K562 (cell line): ENCODE results near the gene ZDHHC18. TPM values are rescaled to one million over a fixed set of nuclear protein-coding genes. Genes with fewer than 3 reads are reported as not detected.
A peak's percentile ranks its signal among the peaks of the same experiment; 100 is the strongest.

Experiments used
- ELF4 ChIP-seq: fragments of 450-650 bp; formaldehyde crosslinking; IDR thresholded peaks from 2 replicates; pipeline ENCODE4 v1.4.0; 2022; ENCODE audit warnings: missing genetic modification characterization
- HDAC1 ChIP-seq, 2 experiments: fragments of 450-650 bp; IDR thresholded peaks; 2 replicates each; pipeline ENCODE4 v1.6.1; 2016 to 2017; ENCODE audit warnings: inconsistent platforms in 1 of 2, mild to moderate bottlenecking in 1 of 2, moderate library complexity in 1 of 2
- MTA2 ChIP-seq: fragments of 450-650 bp; IDR thresholded peaks from 2 replicates; pipeline ENCODE4 v1.6.1; 2016; ENCODE audit warnings: low read depth
- MYC ChIP-seq, 2 experiments: fragments of 250-450 bp in 1 of 2; sonication (Bioruptor Pico) in 1 of 2; IDR thresholded peaks; 2 replicates each; pipeline versions ENCODE4 v1.5.1 to v1.6.1; 2012 to 2021; ENCODE audit warnings: low read depth in 2 of 2, borderline replicate concordance in 1 of 2, improper control_type of control experiment in 1 of 2, low read length in 1 of 2, mild to moderate bottlenecking in 1 of 2, moderate library complexity in 1 of 2
- RBBP5 ChIP-seq: fragments of 200-600 bp; sonication (generic); IDR thresholded peaks from 2 replicates; pipeline ENCODE4 v1.6.1; 2012; ENCODE audit warnings: borderline replicate concordance, mild to moderate bottlenecking, low read length, control low read depth, inconsistent platforms; ENCODE audit not compliant: insufficient read depth, poor library complexity, severe bottlenecking
- SMARCE1 ChIP-seq: fragments of 450-650 bp; IDR thresholded peaks from 2 replicates; pipeline ENCODE4 v1.7.1; 2016; ENCODE audit warnings: mild to moderate bottlenecking
- SNRNP70 ChIP-seq: fragments of 200-400 bp; formaldehyde crosslinking; optimal IDR thresholded peaks from 2 replicates; pipeline ENCODE3; 2017; ENCODE audit warnings: low read depth, low read length
- USF2 ChIP-seq: sonication (generic); formaldehyde crosslinking; IDR thresholded peaks from 2 replicates; pipeline ENCODE4 v1.5.0; 2020; ENCODE audit warnings: missing genetic modification reagents
- ZFP30 ChIP-seq: fragments of 250-450 bp; sonication (Bioruptor Pico); IDR thresholded peaks from 2 replicates; pipeline ENCODE4 v1.8.0; 2022; ENCODE audit warnings: moderate library complexity, mild to moderate bottlenecking, inconsistent platforms, borderline replicate concordance
- ZNF239 ChIP-seq: fragments of 250-450 bp; sonication (Bioruptor Pico); IDR thresholded peaks from 2 replicates; pipeline ENCODE4 v1.4.0; 2020; ENCODE audit warnings: mild to moderate bottlenecking
- ZNF639 ChIP-seq, 2 experiments: fragments of 200-800 bp in 1 of 2; sonication (Bioruptor generic) in 1 of 2; sonication (generic) in 1 of 2; formaldehyde crosslinking in 1 of 2; IDR thresholded peaks in 1 of 2; conservative IDR thresholded peaks in 1 of 2; 2 replicates each; pipeline versions ENCODE4 v1.5.0 to v1.6.1; 2016 to 2020; ENCODE audit warnings: missing compliant biosample characterization in 1 of 2, missing genetic modification characterization in 1 of 2, missing genetic modification reagents in 1 of 2
- ZNF785 ChIP-seq: fragments of 250-450 bp; sonication (Bioruptor Pico); IDR thresholded peaks from 2 replicates; pipeline ENCODE4 v1.4.0; 2020; ENCODE audit warnings: mild to moderate bottlenecking
- polyA plus RNA-seq, 8 experiments: library from polyadenylated mRNA; depleted of rRNA in 4 of 8; stranded (reverse) in 5 of 8; unstranded in 3 of 8; fragments of >200 nt; fragmentation: Nextera tagmentation in 2 of 8; fragmentation: Illumina TruSeq in 1 of 8; extraction: Ambion mirVana in 2 of 8; extraction: Trizol in 1 of 8; gene quantifications; 2 replicates each; pipeline versions ENCODE4 v1.2.1 to v1.2.3, GENCODE V29; 2011 to 2014; ENCODE audit warnings: inconsistent platforms in 1 of 8, missing spikeins in 1 of 8
- total RNA-seq, 7 experiments: library from RNA; depleted of rRNA in 6 of 7; stranded (reverse); fragments of >200 nt in 6 of 7; fragmentation: Illumina TruSeq in 2 of 7; extraction: Trizol in 2 of 7; gene quantifications; 2 replicates each; pipeline versions ENCODE4 v1.2.1 to v1.2.3, GENCODE V29; 2011 to 2021; ENCODE audit warnings: low replicate concordance in 1 of 7
- TF ChIP-seq, protein P1 (sequence below): sonication (generic); formaldehyde crosslinking; IDR thresholded peaks from 2 replicates; pipeline ENCODE4 v1.8.0; 2022; ENCODE audit warnings: mild to moderate bottlenecking, low read depth, missing genetic modification reagents
- TF ChIP-seq, protein P2 (sequence below): fragments of 450-650 bp; IDR thresholded peaks from 2 replicates; pipeline ENCODE4 v1.6.1; 2014; ENCODE audit warnings: low read depth, mild to moderate bottlenecking, moderate library complexity, borderline replicate concordance
- TF ChIP-seq, protein P3 (sequence below), 3 experiments: fragments of 200-800 bp in 1 of 3; fragments of 250-450 bp in 1 of 3; fragments of 450-650 bp in 1 of 3; sonication (Bioruptor Pico) in 1 of 3; sonication (Bioruptor generic) in 1 of 3; formaldehyde crosslinking in 1 of 3; IDR thresholded peaks; 2 replicates each; pipeline versions ENCODE4 v1.6.1 to v1.8.0; 2016 to 2022; ENCODE audit warnings: mild to moderate bottlenecking in 2 of 3, missing genetic modification characterization in 2 of 3, missing compliant biosample characterization in 1 of 3, moderate library complexity in 1 of 3

The ZDHHC18 gene
- total and polyA plus RNA-seq, 9 of the 15 experiments (the other 6 are each of a cell fraction or from before 2014, with no cell fraction given): 0.42 to 35.6 (median 15.8) TPM

DNA sequence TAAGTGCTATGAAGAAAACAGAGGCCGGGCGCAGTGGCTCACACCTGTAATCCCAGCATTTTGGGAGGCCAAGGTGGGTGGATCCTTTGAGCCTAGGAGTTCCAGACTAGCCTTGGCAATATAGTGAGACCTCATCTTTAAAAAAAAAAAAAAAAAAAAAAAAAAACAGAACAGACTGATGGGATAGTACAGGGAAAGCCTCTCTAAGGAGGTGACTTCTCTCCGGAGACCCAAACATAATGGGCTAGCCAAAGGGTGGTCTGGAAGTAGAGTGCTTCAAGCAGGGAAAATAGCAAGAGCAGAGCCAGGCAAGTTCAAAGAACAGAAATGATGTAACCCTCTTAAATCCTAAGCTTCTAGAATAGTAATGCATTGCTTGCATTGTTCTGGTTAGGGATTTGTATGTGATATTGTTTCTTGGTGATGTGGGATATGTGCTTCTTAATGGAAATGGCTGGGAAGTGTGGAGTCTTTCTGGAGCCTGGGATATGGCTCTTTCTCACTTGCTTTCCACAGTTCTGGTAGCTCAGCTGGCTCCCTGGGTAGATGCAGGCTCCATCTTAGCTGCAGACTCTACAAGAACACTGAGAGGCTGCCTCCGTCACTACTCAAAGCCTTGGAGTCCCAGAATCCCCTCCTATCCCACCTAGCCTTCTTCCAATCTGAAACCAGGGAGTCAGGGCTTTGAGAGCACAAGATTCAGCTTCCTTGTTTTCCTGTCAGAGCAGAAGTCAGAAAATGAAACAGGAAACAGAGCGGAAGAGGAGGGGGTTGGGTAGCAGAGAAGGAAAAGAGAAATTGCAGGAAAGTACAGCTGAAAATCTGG lies 40.7 kb upstream of the ZDHHC18 start (continued):
- TF ChIP-seq, protein P1, sequence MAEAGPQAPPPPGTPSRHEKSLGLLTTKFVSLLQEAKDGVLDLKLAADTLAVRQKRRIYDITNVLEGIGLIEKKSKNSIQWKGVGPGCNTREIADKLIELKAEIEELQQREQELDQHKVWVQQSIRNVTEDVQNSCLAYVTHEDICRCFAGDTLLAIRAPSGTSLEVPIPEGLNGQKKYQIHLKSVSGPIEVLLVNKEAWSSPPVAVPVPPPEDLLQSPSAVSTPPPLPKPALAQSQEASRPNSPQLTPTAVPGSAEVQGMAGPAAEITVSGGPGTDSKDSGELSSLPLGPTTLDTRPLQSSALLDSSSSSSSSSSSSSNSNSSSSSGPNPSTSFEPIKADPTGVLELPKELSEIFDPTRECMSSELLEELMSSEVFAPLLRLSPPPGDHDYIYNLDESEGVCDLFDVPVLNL (CRISPR knock-in tag): no peak
- TF ChIP-seq ZFP30 (CRISPR knock-in tag) (no peak), ZNF785 (CRISPR knock-in tag) (no peak), SNRNP70 (no peak), USF2 (CRISPR knock-in tag) (no peak), ELF4 (CRISPR knock-in tag) (0 out of 2 replicates have a peak, but pooled peaks have one; percentile 19), RBBP5 (no peak), ZNF639 (CRISPR knock-in tag; conservative IDR thresholded peaks at IDR 0.05 in 1 of 2, IDR thresholded peaks at IDR 0.05 in 1 of 2) (peak in 1 of 2 experiments; percentile 68; a peak in 1 of 4 replicates), HDAC1 (IDR thresholded peaks at IDR 0.05) (peak in 1 of 2 experiments; percentile 63; a peak in 2 of 4 replicates), MYC (IDR thresholded peaks at IDR 0.05; ENCODE audit: low read depth, low read length) (no peak), MYC (CRISPR knock-in tag; IDR thresholded peaks at IDR 0.05; ENCODE audit: borderline replicate concordance, low read depth) (peak; percentile 30; the same call in 1 of the 2 replicates), MTA2 (0 out of 2 replicates have a peak, but pooled peaks have one; percentile 4), SMARCE1 (peak; percentile 13; the same call in 1 of the 2 replicates), ZNF239 (CRISPR knock-in tag) (peak; percentile 18; the same call in 1 of the 2 replicates)
- TF ChIP-seq, protein P2, sequence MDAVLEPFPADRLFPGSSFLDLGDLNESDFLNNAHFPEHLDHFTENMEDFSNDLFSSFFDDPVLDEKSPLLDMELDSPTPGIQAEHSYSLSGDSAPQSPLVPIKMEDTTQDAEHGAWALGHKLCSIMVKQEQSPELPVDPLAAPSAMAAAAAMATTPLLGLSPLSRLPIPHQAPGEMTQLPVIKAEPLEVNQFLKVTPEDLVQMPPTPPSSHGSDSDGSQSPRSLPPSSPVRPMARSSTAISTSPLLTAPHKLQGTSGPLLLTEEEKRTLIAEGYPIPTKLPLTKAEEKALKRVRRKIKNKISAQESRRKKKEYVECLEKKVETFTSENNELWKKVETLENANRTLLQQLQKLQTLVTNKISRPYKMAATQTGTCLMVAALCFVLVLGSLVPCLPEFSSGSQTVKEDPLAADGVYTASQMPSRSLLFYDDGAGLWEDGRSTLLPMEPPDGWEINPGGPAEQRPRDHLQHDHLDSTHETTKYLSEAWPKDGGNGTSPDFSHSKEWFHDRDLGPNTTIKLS: no peak
- TF ChIP-seq, protein P3, sequence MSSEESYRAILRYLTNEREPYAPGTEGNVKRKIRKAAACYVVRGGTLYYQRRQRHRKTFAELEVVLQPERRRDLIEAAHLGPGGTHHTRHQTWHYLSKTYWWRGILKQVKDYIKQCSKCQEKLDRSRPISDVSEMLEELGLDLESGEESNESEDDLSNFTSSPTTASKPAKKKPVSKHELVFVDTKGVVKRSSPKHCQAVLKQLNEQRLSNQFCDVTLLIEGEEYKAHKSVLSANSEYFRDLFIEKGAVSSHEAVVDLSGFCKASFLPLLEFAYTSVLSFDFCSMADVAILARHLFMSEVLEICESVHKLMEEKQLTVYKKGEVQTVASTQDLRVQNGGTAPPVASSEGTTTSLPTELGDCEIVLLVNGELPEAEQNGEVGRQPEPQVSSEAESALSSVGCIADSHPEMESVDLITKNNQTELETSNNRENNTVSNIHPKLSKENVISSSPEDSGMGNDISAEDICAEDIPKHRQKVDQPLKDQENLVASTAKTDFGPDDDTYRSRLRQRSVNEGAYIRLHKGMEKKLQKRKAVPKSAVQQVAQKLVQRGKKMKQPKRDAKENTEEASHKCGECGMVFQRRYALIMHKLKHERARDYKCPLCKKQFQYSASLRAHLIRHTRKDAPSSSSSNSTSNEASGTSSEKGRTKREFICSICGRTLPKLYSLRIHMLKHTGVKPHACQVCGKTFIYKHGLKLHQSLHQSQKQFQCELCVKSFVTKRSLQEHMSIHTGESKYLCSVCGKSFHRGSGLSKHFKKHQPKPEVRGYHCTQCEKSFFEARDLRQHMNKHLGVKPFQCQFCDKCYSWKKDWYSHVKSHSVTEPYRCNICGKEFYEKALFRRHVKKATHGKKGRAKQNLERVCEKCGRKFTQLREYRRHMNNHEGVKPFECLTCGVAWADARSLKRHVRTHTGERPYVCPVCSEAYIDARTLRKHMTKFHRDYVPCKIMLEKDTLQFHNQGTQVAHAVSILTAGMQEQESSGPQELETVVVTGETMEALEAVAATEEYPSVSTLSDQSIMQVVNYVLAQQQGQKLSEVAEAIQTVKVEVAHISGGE (CRISPR knock-in tag; IDR thresholded peaks at IDR 0.05): no peak
